Neural progenitor cell (in vitro differentiated cells): ENCODE measurements around the gene PPP2R1B.

Experiments
- CTCF ChIP-seq: fragments of 200-600 bp; sonication (generic); IDR thresholded peaks from 2 replicates; pipeline ENCODE4 v1.5.1; 2017; ENCODE audit warnings: antibody characterized with exemption, mild to moderate bottlenecking
- EZH2 ChIP-seq: fragments of 200-600 bp; sonication (generic); IDR thresholded peaks from 2 replicates; pipeline ENCODE4 v1.6.1; 2017; ENCODE audit warnings: antibody characterized with exemption, mild to moderate bottlenecking, moderate library complexity

DNA sequence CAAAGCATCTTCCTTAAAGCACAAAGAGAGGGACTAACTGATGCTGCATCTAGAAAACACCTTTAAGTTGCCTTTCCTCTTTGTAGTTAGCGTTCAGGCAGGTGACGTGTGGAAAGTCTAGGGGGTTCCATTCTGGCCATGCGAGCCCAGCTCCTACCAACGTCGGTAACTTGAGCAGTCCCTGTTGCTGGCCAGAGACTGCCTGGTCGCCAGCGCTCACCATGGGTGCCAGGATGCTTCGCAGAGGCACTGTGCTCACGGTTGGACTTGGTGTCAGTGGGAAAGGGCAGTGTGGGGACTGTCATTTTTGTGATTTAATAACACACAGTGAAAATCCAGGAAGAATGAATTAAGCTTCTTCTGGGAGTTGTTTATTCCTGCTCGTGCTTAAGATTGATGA is 40.6 kb downstream of the PPP2R1B start:
- TF ChIP-seq CTCF (no peak), EZH2 (no peak)
